GM19467 (cell line): ENCODE measurements around the gene PRKAG2.
"Not testable (repeated sequence)": the region's sequence is repeated elsewhere in the genome, so short reads cannot be mapped to it uniquely, and the experiment has no call there.

ENCODE experiments used
- ATAC-seq: cut with Tn5 transposase; IDR thresholded peaks from one replicate; pipeline ENCODE4 v1.9.1; 2021; ENCODE audit warnings: mild to moderate bottlenecking, moderate library complexity; ENCODE audit not compliant: unreplicated experiment

Gene PRKAG2

GRCh38 chr7:151852486-151853396 lies 24.2 kb downstream of the PRKAG2 start:
- no peak for ATAC-seq

- ATAC-seq, result no peak
Observed at GRCh38 chr7:151851782-151852181, 25.1 kb downstream of the PRKAG2 start.

- ATAC-seq, result no peak
Observed at GRCh38 chr7:151851145-151851751, 25.7 kb downstream of the PRKAG2 start.

- no peak for ATAC-seq
Observed at GRCh38 chr7:151850491-151851124, 26.3 kb downstream of the PRKAG2 start.

- no peak for ATAC-seq
Observed at GRCh38 chr7:151849879-151850260, 27.0 kb downstream of the PRKAG2 start.

- no peak for ATAC-seq
Observed at GRCh38 chr7:151849008-151849878, 27.7 kb downstream of the PRKAG2 start.

GRCh38 chr7:151847681-151848081 lies 29.2 kb downstream of the PRKAG2 start:
- ATAC-seq, result no peak

- ATAC-seq, result no peak
Observed at GRCh38 chr7:151847136-151847535, 29.8 kb downstream of the PRKAG2 start.

- no peak for ATAC-seq
Observed at GRCh38 chr7:151845412-151846205, 31.3 kb downstream of the PRKAG2 start.

GRCh38 chr7:151844825-151845200 lies 32.1 kb downstream of the PRKAG2 start:
- no peak for ATAC-seq

- no peak for ATAC-seq
Observed at GRCh38 chr7:151844071-151844824, 32.7 kb downstream of the PRKAG2 start.

- ATAC-seq, result no peak
Observed at GRCh38 chr7:151843181-151843580, 33.7 kb downstream of the PRKAG2 start.

GRCh38 chr7:151841395-151842051 lies 35.4 kb downstream of the PRKAG2 start:
- not testable (repeated sequence) for ATAC-seq

GRCh38 chr7:151840088-151840910 lies 36.6 kb downstream of the PRKAG2 start:
- ATAC-seq, result no peak

- peak; percentile 15 for ATAC-seq
Observed at GRCh38 chr7:151839451-151839921, 37.4 kb downstream of the PRKAG2 start.

- peak; percentile 61 for ATAC-seq
Observed at GRCh38 chr7:151838861-151839381, 38.0 kb downstream of the PRKAG2 start.

- ATAC-seq, result no peak
Observed at GRCh38 chr7:151838072-151838471, 38.8 kb downstream of the PRKAG2 start.
